K562 (cell line): ENCODE results near the gene PSMA1. TPM values are rescaled to one million over a fixed set of nuclear protein-coding genes. Genes with fewer than 3 reads are reported as not detected.

ENCODE experiments used
- DACH1 ChIP-seq: fragments of 450-650 bp; IDR thresholded peaks from 2 replicates; pipeline ENCODE4 v1.6.1; 2018; ENCODE audit not compliant: partially characterized antibody
- FOXJ3 ChIP-seq: sonication (generic); formaldehyde crosslinking; IDR thresholded peaks from 2 replicates; pipeline ENCODE4 v1.4.0; 2020; ENCODE audit warnings: mild to moderate bottlenecking, missing genetic modification reagents
- FOXP1 ChIP-seq: sonication (generic); formaldehyde crosslinking; IDR thresholded peaks from 2 replicates; pipeline ENCODE4 v1.8.0; 2022; ENCODE audit warnings: mild to moderate bottlenecking, missing genetic modification reagents
- FUS ChIP-seq: fragments of 200-400 bp; formaldehyde crosslinking; optimal IDR thresholded peaks from 2 replicates; pipeline ENCODE3; 2017; ENCODE audit warnings: low read depth, low read length
- HDAC2 ChIP-seq: fragments of 450-650 bp; IDR thresholded peaks from 2 replicates; pipeline ENCODE4 v1.6.1; 2016; ENCODE audit warnings: mild to moderate bottlenecking
- KAT7 ChIP-seq: sonication (generic); formaldehyde crosslinking; IDR thresholded peaks from 2 replicates; pipeline ENCODE4 v1.8.0; 2022; ENCODE audit warnings: missing genetic modification reagents, mild to moderate bottlenecking, borderline replicate concordance
- MCM7 ChIP-seq, 2 experiments: fragments of 450-650 bp; IDR thresholded peaks; 2 replicates each; pipeline ENCODE4 v1.6.1; 2016 to 2018
- MIER1 ChIP-seq: fragments of 450-650 bp; IDR thresholded peaks from 2 replicates; pipeline ENCODE4 v1.6.1; 2016; ENCODE audit warnings: antibody characterized with exemption, mild to moderate bottlenecking, low read depth
- NR4A1 ChIP-seq, 2 experiments: fragments of 250-450 bp in 1 of 2; fragments of 450-650 bp in 1 of 2; sonication (Bioruptor Pico) in 1 of 2; IDR thresholded peaks; 2 replicates each; pipeline versions ENCODE4 v1.4.0 to v1.6.1; 2016 to 2020; ENCODE audit warnings: mild to moderate bottlenecking in 2 of 2, missing compliant biosample characterization in 1 of 2, missing genetic modification characterization in 1 of 2, moderate library complexity in 1 of 2
- POLR2G ChIP-seq: fragments of 200-400 bp; formaldehyde crosslinking; IDR thresholded peaks from 2 replicates; pipeline ENCODE4 v1.6.1; 2017; ENCODE audit warnings: low read depth, mild to moderate bottlenecking, antibody characterized with exemption, low read length, moderate library complexity
- RBM34 ChIP-seq: fragments of 200-400 bp; formaldehyde crosslinking; IDR thresholded peaks from 2 replicates; pipeline ENCODE4 v1.6.1; 2018; ENCODE audit warnings: low read length, borderline replicate concordance; ENCODE audit not compliant: insufficient read depth
- STAT5A ChIP-seq: IDR thresholded peaks from 2 replicates; pipeline ENCODE4 v1.6.1; 2012; ENCODE audit warnings: low read length, inconsistent platforms, borderline replicate concordance
- TEAD2 ChIP-seq: fragments of 450-650 bp; IDR thresholded peaks from 2 replicates; pipeline ENCODE4 v1.6.1; 2016; ENCODE audit warnings: missing genetic modification characterization, control low read depth, missing compliant biosample characterization
- ZFP30 ChIP-seq: fragments of 250-450 bp; sonication (Bioruptor Pico); IDR thresholded peaks from 2 replicates; pipeline ENCODE4 v1.8.0; 2022; ENCODE audit warnings: moderate library complexity, mild to moderate bottlenecking, inconsistent platforms, borderline replicate concordance
- ZNF445 ChIP-seq: fragments of 250-450 bp; sonication (Bioruptor Pico); IDR thresholded peaks from 2 replicates; pipeline ENCODE4 v1.4.0; 2020; ENCODE audit warnings: low read depth, mild to moderate bottlenecking, moderate library complexity
- ZNF586 ChIP-seq: fragments of 450-650 bp; formaldehyde crosslinking; conservative IDR thresholded peaks from 2 replicates; pipeline ENCODE4 v1.4.0; 2020; ENCODE audit warnings: mild to moderate bottlenecking, moderate library complexity
- ZNF644 ChIP-seq: fragments of 200-800 bp; sonication (Bioruptor generic); IDR thresholded peaks from 2 replicates; pipeline ENCODE4 v1.6.1; 2016; ENCODE audit warnings: low read depth, missing genetic modification characterization, missing compliant biosample characterization
- ZNF766 ChIP-seq: fragments of 200-800 bp; sonication (Bioruptor generic); conservative IDR thresholded peaks from 2 replicates; pipeline ENCODE4 v1.6.1; 2016; ENCODE audit warnings: missing genetic modification characterization, missing compliant biosample characterization
- ZNF77 ChIP-seq: fragments of 250-450 bp; sonication (Bioruptor Pico); IDR thresholded peaks from 2 replicates; pipeline ENCODE4 v1.5.0; 2020
- polyA plus RNA-seq, 8 experiments: library from polyadenylated mRNA; depleted of rRNA in 4 of 8; stranded (reverse) in 5 of 8; unstranded in 3 of 8; fragments of >200 nt; fragmentation: Nextera tagmentation in 2 of 8; fragmentation: Illumina TruSeq in 1 of 8; extraction: Ambion mirVana in 2 of 8; extraction: Trizol in 1 of 8; gene quantifications; 2 replicates each; pipeline versions ENCODE4 v1.2.1 to v1.2.3, GENCODE V29; 2011 to 2014; ENCODE audit warnings: inconsistent platforms in 1 of 8, missing spikeins in 1 of 8
- total RNA-seq, 7 experiments: library from RNA; depleted of rRNA in 6 of 7; stranded (reverse); fragments of >200 nt in 6 of 7; fragmentation: Illumina TruSeq in 2 of 7; extraction: Trizol in 2 of 7; gene quantifications; 2 replicates each; pipeline versions ENCODE4 v1.2.1 to v1.2.3, GENCODE V29; 2011 to 2021; ENCODE audit warnings: low replicate concordance in 1 of 7
- TF ChIP-seq, protein P1 (sequence below): fragments of 250-450 bp; sonication (Bioruptor Pico); IDR thresholded peaks from 2 replicates; pipeline ENCODE4 v1.4.0; 2020
- TF ChIP-seq, protein P2 (sequence below), 2 experiments: fragments of 200-800 bp in 1 of 2; sonication (Bioruptor generic) in 1 of 2; sonication (generic) in 1 of 2; formaldehyde crosslinking in 1 of 2; IDR thresholded peaks in 1 of 2; conservative IDR thresholded peaks in 1 of 2; 2 replicates each; pipeline versions ENCODE4 v1.5.0 to v1.6.1; 2016 to 2020; ENCODE audit warnings: missing compliant biosample characterization in 1 of 2, missing genetic modification characterization in 1 of 2, missing genetic modification reagents in 1 of 2
- TF ChIP-seq, protein P3 (sequence below): sonication (generic); IDR thresholded peaks from 2 replicates; pipeline ENCODE4 v1.6.1; 2016

The PSMA1 gene
- total and polyA plus RNA-seq, 9 of the 15 experiments (the other 6 are each of a cell fraction or from before 2014, with no cell fraction given), result 283 to 1,007 (median 424) TPM

DNA sequence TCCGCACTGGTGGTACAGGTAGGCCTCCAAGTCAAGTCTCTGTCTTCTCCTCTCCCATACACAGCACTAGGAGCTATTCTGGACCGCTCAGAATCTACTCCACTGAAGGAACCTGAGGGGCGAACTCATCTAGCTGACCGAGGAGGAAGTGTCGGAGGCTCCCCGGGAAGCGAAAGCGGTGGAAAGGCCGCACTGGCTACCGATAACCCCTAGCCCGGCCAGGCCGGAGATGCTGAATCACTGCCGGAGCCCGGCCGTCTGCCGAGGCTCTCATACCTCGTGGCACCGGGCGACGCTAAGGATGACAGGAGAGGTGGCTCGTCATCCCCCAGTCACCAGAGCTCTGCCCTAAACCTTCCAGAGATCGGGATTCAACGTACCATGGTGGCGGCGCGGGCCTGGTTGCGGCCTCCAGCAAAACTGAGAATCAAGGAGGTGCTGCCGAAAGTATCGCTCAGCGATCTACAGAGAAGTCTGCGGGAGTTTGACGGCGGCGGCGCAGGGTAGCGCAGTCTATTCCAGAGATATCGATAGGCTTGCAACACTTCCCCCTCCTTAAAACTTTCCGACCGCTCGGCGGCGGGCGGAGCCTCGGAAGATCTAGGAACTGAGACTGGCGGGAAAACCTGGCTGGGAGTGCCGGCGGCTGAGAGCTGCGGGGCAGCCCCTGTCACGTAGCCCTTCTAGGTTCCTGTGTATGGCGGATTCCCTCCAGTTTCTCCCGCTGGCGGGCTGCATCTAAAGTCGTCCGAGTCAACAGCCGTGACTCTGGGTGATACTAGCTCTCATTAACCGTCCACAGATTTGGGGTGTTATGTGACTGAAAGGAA, at the start of gene PSMA1 (continued):
- peak; percentile 96 for TF ChIP-seq POLR2G
- TF ChIP-seq RBM34, result no peak
- peak; percentile 96; the same call in 1 of the 2 replicates for TF ChIP-seq KAT7
- TF ChIP-seq FOXJ3 (CRISPR knock-in tag), result no peak
- no peak for TF ChIP-seq ZFP30
- TF ChIP-seq STAT5A, result peak; percentile 31; the same call in 1 of the 2 replicates
- peak; percentile 73; the same call in 1 of the 2 replicates for TF ChIP-seq HDAC2
- TF ChIP-seq, protein P1, sequence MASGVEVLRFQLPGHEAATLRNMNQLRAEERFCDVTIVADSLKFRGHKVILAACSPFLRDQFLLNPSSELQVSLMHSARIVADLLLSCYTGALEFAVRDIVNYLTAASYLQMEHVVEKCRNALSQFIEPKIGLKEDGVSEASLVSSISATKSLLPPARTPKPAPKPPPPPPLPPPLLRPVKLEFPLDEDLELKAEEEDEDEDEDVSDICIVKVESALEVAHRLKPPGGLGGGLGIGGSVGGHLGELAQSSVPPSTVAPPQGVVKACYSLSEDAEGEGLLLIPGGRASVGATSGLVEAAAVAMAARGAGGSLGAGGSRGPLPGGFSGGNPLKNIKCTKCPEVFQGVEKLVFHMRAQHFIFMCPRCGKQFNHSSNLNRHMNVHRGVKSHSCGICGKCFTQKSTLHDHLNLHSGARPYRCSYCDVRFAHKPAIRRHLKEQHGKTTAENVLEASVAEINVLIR (CRISPR knock-in tag), result peak; percentile 14; the same call in 1 of the 2 replicates
- TF ChIP-seq DACH1, result peak; percentile 41
- TF ChIP-seq MCM7 (IDR thresholded peaks at IDR 0.05), result no peak
- no peak for TF ChIP-seq NR4A1 (CRISPR knock-in tag; IDR thresholded peaks at IDR 0.05)
- no peak for TF ChIP-seq NR4A1 (tag; IDR thresholded peaks at IDR 0.05)
- TF ChIP-seq ZNF766 (CRISPR knock-in tag), result peak; percentile 74
- TF ChIP-seq ZNF77 (CRISPR knock-in tag), result no peak
- TF ChIP-seq, protein P2, sequence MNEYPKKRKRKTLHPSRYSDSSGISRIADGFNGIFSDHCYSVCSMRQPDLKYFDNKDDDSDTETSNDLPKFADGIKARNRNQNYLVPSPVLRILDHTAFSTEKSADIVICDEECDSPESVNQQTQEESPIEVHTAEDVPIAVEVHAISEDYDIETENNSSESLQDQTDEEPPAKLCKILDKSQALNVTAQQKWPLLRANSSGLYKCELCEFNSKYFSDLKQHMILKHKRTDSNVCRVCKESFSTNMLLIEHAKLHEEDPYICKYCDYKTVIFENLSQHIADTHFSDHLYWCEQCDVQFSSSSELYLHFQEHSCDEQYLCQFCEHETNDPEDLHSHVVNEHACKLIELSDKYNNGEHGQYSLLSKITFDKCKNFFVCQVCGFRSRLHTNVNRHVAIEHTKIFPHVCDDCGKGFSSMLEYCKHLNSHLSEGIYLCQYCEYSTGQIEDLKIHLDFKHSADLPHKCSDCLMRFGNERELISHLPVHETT (CRISPR knock-in tag; conservative IDR thresholded peaks at IDR 0.05 in 1 of 2, IDR thresholded peaks at IDR 0.05 in 1 of 2), result peak in 1 of 2 experiments; percentile 92; a peak in 2 of 4 replicates
- TF ChIP-seq ZNF586, result no peak
- TF ChIP-seq FOXP1 (CRISPR knock-in tag), result peak; percentile 89
- TF ChIP-seq ZNF644 (tag), result no peak
- no peak for TF ChIP-seq TEAD2 (tag)
- no peak for TF ChIP-seq MIER1
- TF ChIP-seq, protein P3, sequence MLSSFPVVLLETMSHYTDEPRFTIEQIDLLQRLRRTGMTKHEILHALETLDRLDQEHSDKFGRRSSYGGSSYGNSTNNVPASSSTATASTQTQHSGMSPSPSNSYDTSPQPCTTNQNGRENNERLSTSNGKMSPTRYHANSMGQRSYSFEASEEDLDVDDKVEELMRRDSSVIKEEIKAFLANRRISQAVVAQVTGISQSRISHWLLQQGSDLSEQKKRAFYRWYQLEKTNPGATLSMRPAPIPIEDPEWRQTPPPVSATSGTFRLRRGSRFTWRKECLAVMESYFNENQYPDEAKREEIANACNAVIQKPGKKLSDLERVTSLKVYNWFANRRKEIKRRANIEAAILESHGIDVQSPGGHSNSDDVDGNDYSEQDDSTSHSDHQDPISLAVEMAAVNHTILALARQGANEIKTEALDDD, result peak; percentile 38
- TF ChIP-seq FUS, result no peak
- no peak for TF ChIP-seq ZNF445 (CRISPR knock-in tag)
